GM19397 (cell line): Measurements from ENCODE around the gene EFCAB3.
"Not testable (repeated sequence)": the region's sequence is repeated elsewhere in the genome, so short reads cannot be mapped to it uniquely, and the experiment has no call there.

Experiments
- ATAC-seq: cut with Tn5 transposase; IDR thresholded peaks from one replicate; pipeline ENCODE4 v1.9.1; 2021; ENCODE audit warnings: mild to moderate bottlenecking, moderate library complexity; ENCODE audit not compliant: unreplicated experiment

Gene EFCAB3

DNA sequence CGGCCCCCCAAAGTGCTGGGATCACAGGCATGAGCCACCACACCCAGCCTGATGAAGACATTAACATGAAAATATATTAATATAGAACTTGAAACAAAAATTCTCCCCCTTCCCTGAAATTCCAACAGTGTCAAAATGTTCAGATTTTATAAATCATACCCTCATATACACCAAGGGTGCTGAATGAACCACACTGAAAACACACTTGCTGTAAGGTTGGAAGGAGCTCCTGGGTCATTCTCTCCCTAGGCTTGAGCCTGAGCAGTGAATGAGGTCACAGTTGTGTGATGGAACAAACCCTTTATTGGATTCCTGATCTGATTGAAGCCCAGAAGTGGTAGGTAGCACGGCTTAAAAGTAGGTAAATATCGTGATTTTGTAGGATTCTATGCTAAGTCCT, at the start of gene EFCAB3:
EFCAB3 (plus strand) TSS at position 301 of the 400 bp plus-strand sequence. CDS start 2,427 bp downstream, outside the sequence.
- no peak for ATAC-seq

DNA sequence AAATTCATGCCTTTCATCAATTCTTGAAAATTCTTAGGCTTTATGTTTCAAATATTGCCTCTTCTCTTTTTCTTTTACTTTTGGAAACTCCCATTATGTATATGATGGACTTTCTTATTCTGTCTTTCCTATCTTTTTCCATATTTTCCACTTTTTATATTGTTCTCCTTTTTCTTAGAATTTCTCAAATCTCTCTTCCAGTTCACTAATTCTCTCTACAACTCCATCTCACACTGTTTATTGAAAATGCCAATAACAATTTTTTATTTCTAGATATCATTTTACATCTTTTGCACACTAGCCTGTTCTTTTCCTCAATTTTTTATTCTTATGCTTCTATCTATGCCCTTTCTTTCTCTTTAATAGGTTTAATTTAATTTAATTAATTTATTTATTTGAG, 43.8 kb upstream of the EFCAB3 start:
- no peak for ATAC-seq

- no peak for ATAC-seq
Measured at GRCh38 chr17:62343764-62344270, 36.5 kb upstream of the EFCAB3 start.

- ATAC-seq: no peak
Measured at GRCh38 chr17:62351176-62351575, 29.2 kb upstream of the EFCAB3 start.

DNA sequence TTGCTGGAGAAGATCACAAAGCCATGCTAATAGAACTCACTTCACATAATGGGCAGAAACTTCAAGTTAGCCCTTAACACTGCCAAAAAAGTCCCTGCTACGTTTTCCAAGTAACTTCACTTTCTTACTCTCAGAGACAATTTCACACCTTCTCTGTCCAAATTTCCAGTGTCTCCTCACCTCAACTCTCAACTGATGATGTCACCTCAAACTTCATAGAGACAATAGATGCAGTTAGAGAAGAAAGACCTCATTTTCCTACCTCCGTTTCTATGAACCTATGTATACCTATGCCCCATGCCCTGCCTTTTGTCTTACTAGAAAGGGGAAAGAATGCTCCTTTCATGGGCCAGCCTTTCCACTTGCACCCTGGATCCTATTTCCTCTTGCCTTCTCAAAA, 14.2 kb upstream of the EFCAB3 start:
- ATAC-seq: no peak

- ATAC-seq: no peak
Measured at GRCh38 chr17:62381561-62381960, 1.2 kb downstream of the EFCAB3 start.

- no peak for ATAC-seq
Measured at GRCh38 chr17:62388856-62389255, 8.5 kb downstream of the EFCAB3 start.

GRCh38 chr17:62392908-62393307, 12.6 kb downstream of the EFCAB3 start:
- ATAC-seq: no peak

DNA sequence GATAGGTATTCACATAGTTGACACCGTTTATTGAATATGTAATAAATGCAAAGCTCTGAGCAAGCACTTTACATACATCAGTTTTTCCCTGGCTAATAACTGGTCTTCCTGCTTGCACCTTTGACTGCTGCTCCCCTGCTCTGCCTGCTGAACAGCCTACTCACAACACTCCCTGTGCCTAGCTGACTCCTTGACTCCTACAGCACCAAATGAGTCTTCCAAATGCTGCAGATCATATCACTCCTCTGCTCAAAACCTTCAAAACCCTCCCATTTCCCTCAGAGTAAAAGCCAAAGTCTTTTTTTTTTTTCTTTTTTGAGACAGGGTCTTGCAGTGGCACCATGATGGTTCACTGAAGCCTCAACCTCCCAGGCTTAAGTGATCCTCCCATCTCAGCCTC, 18.5 kb downstream of the EFCAB3 start:
- no peak for ATAC-seq

DNA sequence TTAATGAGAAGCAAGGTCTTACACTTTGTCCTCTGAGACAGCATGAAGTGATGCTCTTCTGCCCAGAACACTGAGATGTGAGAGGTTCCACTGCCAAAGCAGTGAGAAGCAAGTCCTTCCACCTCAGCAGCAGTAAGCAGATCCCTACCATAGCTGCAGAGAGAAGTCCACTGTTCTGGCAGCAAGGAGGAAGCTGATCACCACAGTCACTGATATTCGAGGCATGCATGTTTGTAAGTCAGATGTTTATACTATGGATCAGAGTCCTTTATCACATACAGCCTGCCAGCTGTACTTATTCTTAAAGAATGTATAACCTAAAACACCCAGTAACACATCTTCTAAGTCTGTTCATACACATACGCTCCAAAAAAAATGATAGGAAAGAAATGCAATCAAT, 25.1 kb downstream of the EFCAB3 start:
- no peak for ATAC-seq

GRCh38 chr17:62413090-62413489, 32.7 kb downstream of the EFCAB3 start:
- not testable (repeated sequence) for ATAC-seq

DNA sequence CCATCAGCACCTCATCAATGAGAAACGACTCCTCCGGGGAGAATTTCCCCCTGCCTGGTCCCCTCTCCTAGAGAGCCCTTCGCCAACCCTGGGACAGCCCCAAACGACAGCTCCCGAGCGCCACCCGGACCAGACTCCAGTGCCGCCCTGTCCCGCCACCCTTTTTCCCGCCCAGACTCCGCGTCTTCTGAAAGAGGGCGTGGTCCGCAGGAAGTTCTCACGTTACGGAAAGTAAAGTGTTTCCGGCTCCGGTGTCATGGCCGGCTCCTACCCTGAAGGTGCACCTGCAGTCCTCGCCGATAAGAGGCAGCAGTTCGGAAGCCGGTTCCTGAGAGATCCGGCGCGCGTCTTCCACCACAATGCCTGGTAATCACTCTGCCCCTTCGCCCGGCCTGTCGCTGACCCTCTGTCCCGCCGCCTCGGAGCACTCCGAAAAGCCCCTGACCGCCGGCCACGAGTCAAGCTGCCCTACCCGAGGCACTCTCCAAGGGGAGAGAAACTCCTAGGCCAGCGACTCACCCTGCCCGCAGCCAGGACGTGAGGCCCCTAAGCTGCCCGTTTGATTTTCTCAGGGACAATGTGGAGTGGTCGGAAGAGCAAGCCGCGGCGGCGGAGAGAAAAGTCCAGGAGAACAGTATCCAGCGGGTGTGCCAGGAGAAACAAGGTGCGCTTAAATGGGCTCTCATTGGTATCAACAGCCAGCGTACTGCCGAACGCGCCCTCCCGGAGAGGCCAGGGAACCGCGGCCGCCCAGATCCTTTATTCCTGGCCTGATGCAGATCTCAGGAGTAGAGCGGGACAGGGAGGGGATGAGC, 43.5 kb downstream of the EFCAB3 start, which contains the start of gene METTL2A:
METTL2A (plus strand) TSS at position 251 of the 815 bp plus-strand sequence; CDS start at position 257, 6 bp downstream.
- peak; percentile 92 for ATAC-seq

DNA sequence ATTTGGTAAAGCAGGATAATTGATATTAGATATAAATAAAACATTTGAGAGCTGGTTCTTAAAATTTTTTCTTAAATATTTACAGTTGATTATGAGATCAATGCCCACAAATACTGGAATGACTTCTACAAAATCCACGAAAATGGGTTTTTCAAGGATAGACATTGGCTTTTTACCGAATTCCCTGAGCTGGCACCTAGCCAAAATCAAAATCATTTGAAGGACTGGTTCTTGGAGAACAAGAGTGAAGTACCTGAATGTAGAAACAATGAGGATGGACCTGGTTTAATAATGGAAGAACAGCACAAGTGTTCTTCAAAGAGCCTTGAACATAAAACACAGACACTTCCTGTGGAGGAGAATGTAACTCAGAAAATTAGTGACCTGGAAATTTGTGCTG, 45.9 kb downstream of the EFCAB3 start:
- not testable (repeated sequence) for ATAC-seq

DNA sequence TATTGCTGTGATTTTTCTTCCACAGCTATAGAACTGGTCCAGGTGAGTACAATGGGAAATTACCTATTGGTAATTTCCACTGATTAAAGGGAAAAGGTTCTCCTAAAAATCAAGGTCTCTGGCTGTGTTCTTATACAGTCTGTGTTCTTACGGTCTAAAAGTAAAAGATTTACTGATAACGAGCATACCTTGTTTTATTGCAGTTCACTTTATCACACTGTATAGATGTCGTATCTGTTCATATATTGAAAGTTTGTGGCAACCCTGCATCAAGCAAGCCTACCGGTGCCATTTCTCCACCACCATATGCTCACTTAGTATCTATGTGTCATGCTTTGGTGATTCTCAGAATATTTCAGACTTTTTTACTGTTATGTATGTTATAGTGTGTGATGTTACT, 54.9 kb downstream of the EFCAB3 start:
- ATAC-seq: not testable (repeated sequence)

GRCh38 chr17:62441181-62441580, 60.8 kb downstream of the EFCAB3 start:
- not testable (repeated sequence) for ATAC-seq

DNA sequence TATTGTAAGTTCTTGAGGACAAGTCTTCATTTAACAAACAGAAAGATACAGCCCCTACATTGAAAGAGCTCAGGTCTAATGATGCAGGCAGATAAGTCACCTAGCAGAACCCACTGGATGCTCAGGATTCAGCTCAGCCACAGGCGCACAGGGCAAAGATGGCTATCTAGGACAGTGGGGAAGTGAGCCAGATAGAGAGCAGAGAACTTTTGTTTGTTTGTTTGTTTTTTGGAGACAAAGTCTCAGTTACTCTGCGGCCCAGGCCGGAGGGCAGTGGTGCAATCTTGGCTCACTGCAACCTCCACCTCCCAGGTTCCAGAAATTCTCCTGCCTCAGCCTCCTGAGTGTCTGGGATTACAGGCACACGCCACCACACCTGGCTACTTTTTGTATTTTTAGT, 63.7 kb downstream of the EFCAB3 start:
- no peak for ATAC-seq

- not testable (repeated sequence) for ATAC-seq
Measured at GRCh38 chr17:62445791-62446190, 65.4 kb downstream of the EFCAB3 start.

GRCh38 chr17:62452195-62452594, 71.8 kb downstream of the EFCAB3 start:
- not testable (repeated sequence) for ATAC-seq

DNA sequence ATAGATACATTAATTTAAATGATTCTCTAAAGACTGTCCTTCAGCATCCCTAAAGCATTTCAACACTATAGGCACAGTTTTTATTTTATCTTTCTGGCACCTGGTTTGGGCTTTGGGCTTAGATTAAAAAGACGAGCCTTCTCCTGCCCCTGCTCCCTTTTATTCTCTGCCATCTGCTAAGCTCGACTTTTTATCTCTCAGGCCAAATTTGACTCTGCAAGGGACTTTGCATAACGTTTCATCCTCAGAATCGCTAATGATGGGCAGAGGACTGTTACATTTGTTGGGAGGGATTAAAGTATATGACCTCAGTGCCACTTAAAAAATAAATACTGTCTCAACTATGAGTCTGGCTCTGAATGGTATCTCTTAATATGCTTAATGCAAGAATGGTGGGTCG, 72.7 kb downstream of the EFCAB3 start:
- not testable (repeated sequence) for ATAC-seq

DNA sequence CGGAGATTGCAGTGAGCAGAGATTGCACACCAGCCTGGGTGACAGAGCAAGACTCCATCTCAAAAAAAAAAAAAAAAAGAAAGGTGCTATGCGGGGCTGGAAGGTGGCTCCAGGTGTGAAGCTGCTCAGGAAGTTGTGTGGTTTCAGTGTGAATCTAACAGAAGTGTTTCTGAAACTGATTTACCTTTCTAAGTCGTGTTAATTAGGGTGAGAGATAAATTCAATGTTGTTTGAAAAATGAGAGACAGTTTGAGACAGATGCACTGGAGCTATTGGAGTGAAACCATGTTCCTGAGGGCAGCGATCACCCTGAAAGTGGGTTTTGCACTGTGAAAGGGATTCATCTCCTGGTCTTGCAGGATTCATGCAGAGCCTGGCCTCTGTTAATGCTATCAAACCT, 73.3 kb downstream of the EFCAB3 start:
- ATAC-seq: peak; percentile 33

GRCh38 chr17:62454111-62454510, 73.8 kb downstream of the EFCAB3 start:
- peak; percentile 70 for ATAC-seq

- ATAC-seq: no peak
Measured at GRCh38 chr17:62456016-62456415, 75.7 kb downstream of the EFCAB3 start.
